ENCODE measurements around the gene ACOX1. TPM values are rescaled to one million over a fixed set of nuclear protein-coding genes. Genes with fewer than 3 reads are reported as not detected.

ACOX1 gene
- total RNA-seq, 2 experiments from 2014 or later, result 14.5 to 17.9 TPM

DNA sequence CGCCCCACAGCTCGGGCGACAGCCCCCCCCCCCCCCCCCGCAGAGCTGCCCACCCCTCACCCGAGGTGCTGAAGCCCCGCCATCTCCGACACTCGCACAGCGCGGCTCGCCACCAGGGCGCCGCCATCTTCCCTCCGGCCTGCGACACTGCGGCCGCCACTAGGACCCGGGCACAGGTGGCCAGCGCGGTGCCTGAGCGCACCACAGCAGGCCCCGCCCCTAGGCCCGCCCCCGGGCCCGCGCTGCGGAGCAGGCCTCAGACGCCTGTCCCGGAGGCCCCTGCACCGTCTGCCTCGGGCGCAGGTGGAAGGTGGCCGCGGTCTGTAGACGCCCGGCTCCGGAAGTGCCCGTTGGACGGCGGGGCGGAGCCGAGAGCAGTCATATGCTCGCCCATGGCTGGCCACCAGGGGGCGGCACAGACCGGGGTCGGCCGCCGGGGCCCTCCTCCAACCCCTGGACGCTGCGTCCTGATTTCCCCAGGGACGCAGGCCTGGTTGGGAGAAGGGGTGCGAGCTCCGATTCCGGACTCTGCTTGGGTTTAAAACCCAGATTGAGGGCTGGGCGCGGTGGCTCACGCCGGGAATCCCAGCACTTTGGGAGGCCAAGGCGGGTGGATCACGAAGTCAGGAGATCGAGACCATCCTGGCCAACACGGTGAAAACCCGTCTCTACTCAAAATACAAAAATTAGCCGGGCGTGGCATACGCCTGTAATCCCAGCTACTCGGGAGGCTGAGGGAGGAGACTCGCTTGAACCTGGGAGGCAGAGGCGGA lies 74.0 kb downstream of the ACOX1 start, which contains the start of gene MRPL38:
Gene MRPL38 (minus strand): TSS at position 136 of the 773 bp plus-strand sequence. CDS start 9 bp downstream, at position 127.
- CTCF ChIA-PET, result interaction anchor here (0.7 to 1.8 kb wide), 7 partner anchors 9 to 151 kb away, joined by 3 to 13 read pairs (median 5); partner anchors contain the start of genes TRIM65 and WBP2
- TF ChIP-seq, protein P1, sequence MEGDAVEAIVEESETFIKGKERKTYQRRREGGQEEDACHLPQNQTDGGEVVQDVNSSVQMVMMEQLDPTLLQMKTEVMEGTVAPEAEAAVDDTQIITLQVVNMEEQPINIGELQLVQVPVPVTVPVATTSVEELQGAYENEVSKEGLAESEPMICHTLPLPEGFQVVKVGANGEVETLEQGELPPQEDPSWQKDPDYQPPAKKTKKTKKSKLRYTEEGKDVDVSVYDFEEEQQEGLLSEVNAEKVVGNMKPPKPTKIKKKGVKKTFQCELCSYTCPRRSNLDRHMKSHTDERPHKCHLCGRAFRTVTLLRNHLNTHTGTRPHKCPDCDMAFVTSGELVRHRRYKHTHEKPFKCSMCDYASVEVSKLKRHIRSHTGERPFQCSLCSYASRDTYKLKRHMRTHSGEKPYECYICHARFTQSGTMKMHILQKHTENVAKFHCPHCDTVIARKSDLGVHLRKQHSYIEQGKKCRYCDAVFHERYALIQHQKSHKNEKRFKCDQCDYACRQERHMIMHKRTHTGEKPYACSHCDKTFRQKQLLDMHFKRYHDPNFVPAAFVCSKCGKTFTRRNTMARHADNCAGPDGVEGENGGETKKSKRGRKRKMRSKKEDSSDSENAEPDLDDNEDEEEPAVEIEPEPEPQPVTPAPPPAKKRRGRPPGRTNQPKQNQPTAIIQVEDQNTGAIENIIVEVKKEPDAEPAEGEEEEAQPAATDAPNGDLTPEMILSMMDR (IDR thresholded peaks at IDR 0.05), result peak; percentile 99
- H3K27ac ChIP-seq (ENCODE audit: low read depth in 1 of 2, low read length in 2 of 2), result peak within 1 kb of the TSS; percentile 73 to 76
- H3K27me3 ChIP-seq (ENCODE audit: control insufficient read depth in 1 of 2, insufficient read depth in 2 of 2, low read length in 2 of 2), result no peaks in the 10 kb centered on the region
- Mint-ChIP-seq H3K27me3 (no peaks in the 10 kb centered on the region), H3K36me3 (ENCODE audit: low read depth) (peaks cover 24% of the 10 kb centered on the region), H3K9me3 (no peaks in the 10 kb centered on the region), H3K4me3 (peak within 1 kb of the TSS; percentile 94), H3K27ac (peak within 1 kb of the TSS; percentile 85), H3K4me1 (ENCODE audit: low read depth) (no peaks in the 10 kb centered on the region)
- H3K4me3 ChIP-seq (ENCODE audit: low read length), result peak within 1 kb of the TSS; percentile 82
- peaks cover 23% of the 10 kb centered on the region for H3K36me3 ChIP-seq (ENCODE audit: insufficient read depth, low read length)
- POLR2A ChIA-PET, result interaction anchor here (0.6 to 4.5 kb wide), 10 partner anchors 8 to 125 kb away, joined by 3 to 44 read pairs (median 4); partner anchors contain the start of genes CDK3, FBF1, TRIM47 and TRIM65
- no peaks in the 10 kb centered on the region for H3K9me3 ChIP-seq (ENCODE audit: control insufficient read depth in 1 of 2, insufficient read depth in 1 of 2, low read length in 2 of 2)
- intact Hi-C loops (cut with DNase I, micrococcal nuclease), result loop anchor here (1.0 to 10.0 kb wide), 10 partner anchors 34 to 394 kb away; partner anchors contain the start of genes ACOX1 (in 1 of the 2), RECQL5 (in 1 of the 2), SAP30BP (in 1 of the 2) and TEN1 (in 1 of the 2)
- H3K4me1 ChIP-seq (ENCODE audit: insufficient read depth, low read length), result peaks cover 25% of the 10 kb centered on the region
- DNase-seq (peak; percentile 82 to 97 (median 92)), ATAC-seq (ENCODE audit: poor library complexity) (peak; percentile 95)

DNA sequence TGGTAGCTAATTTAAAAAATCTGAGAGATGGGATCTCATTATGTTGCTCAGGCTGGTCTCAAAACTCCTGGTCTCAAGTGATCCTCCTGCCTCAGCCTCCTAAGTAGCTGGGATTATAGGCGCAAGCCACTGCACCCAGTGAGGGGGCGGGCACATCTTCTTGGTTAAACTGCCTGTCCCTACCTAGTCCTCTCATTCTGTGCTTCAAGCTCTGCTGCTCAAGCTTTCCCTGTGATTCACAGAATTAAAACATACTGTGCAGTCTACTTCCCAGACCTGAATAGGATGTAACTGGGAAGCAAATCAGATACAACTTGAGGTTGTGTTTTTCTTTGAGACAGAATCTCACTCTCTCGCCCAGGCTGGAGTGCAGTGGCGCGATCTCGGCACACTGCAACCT lies 76.6 kb downstream of the ACOX1 start:
- Histone ChIP-seq H3K36me3 (ENCODE audit: insufficient read depth, low read length) (peaks cover 48% of the 10 kb centered on the region), H3K9me3 (ENCODE audit: control insufficient read depth in 1 of 2, insufficient read depth in 1 of 2, low read length in 2 of 2) (no peaks in the 10 kb centered on the region), H3K4me3 (ENCODE audit: low read length) (no peak overlapping the region), H3K27ac (ENCODE audit: low read depth in 1 of 2, low read length in 2 of 2) (no peak overlapping the region), H3K4me1 (ENCODE audit: insufficient read depth, low read length) (peaks cover 27% of the 10 kb centered on the region), H3K27me3 (ENCODE audit: control insufficient read depth in 1 of 2, insufficient read depth in 2 of 2, low read length in 2 of 2) (no peaks in the 10 kb centered on the region)
- TF ChIP-seq, protein P1 (IDR thresholded peaks at IDR 0.05), result no peak
- no peaks in the 10 kb centered on the region for H3K9me3 Mint-ChIP-seq
- peaks cover 48% of the 10 kb centered on the region for H3K36me3 Mint-ChIP-seq (ENCODE audit: low read depth)
- H3K4me3 Mint-ChIP-seq, result peak overlapping the region; percentile 38
- DNase-seq (no peak), ATAC-seq (ENCODE audit: poor library complexity) (no peak)
- H3K4me1 Mint-ChIP-seq (ENCODE audit: low read depth), result peaks cover 4% of the 10 kb centered on the region
- intact Hi-C loops (cut with DNase I, micrococcal nuclease), result loop anchor here (5.0 to 10.0 kb wide), 3 partner anchors 140 to 392 kb away; partner anchors contain the start of genes RECQL5 (in 1 of the 2) and SAP30BP (in 1 of the 2)
- no peaks in the 10 kb centered on the region for H3K27me3 Mint-ChIP-seq
- POLR2A ChIA-PET, result interaction anchor here (0.7 to 4.5 kb wide), 2 partner anchors 47 to 118 kb away, joined by 3 to 44 read pairs; partner anchors contain the start of gene WBP2
- no peak overlapping the region for H3K27ac Mint-ChIP-seq
- CTCF ChIA-PET, result interaction anchor here (0.9 kb wide), 1 partner anchor 47 kb away, joined by 3 read pairs; the partner anchor contains the start of gene WBP2

DNA sequence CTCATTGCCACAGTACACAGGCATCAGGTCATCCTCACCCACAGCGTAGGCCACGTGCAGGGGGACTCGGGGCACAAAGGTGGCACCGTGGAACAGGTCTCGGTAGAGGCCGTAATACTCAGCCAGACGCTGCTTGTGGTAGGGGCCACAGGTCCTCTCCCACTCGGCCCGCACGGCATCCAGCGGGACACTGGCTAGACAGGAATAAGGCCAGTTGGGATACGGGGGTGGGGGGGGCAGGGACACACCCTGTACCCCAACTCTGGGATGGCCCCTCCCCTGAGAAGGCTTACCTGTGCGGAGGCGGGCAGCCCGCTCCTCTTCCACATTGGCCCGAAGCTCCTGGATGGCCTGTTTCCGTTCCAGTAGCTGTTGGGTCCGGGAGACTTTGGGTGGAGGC lies 77.2 kb downstream of the ACOX1 start:
- no peaks in the 10 kb centered on the region for H3K27me3 ChIP-seq (ENCODE audit: control insufficient read depth in 1 of 2, insufficient read depth in 2 of 2, low read length in 2 of 2)
- POLR2A ChIA-PET, result interaction anchor here (4.5 kb wide), 1 partner anchor 46 kb away, joined by 44 read pairs; the partner anchor contains the start of gene WBP2
- ATAC-seq (ENCODE audit: poor library complexity), result no peak
- no peak overlapping the region for H3K27ac Mint-ChIP-seq
- no peak overlapping the region for H3K4me3 ChIP-seq (ENCODE audit: low read length)
- H3K4me3 Mint-ChIP-seq, result no peak overlapping the region
- no peak for DNase-seq
- H3K27ac ChIP-seq (ENCODE audit: low read depth in 1 of 2, low read length in 2 of 2), result no peak overlapping the region
- no peaks in the 10 kb centered on the region for H3K9me3 Mint-ChIP-seq
- H3K36me3 ChIP-seq (ENCODE audit: insufficient read depth, low read length), result peaks cover 48% of the 10 kb centered on the region
- intact Hi-C loops (cut with DNase I, micrococcal nuclease), result loop anchor here (5.0 to 10.0 kb wide), 3 partner anchors 139 to 393 kb away; partner anchors contain the start of genes RECQL5 (in 1 of the 2) and SAP30BP (in 1 of the 2)
- H3K27me3 Mint-ChIP-seq, result no peaks in the 10 kb centered on the region
- peaks cover 5% of the 10 kb centered on the region for H3K4me1 Mint-ChIP-seq (ENCODE audit: low read depth)
- peaks cover 32% of the 10 kb centered on the region for H3K4me1 ChIP-seq (ENCODE audit: insufficient read depth, low read length)
- TF ChIP-seq, protein P1 (IDR thresholded peaks at IDR 0.05), result no peak
- no peaks in the 10 kb centered on the region for H3K9me3 ChIP-seq (ENCODE audit: control insufficient read depth in 1 of 2, insufficient read depth in 1 of 2, low read length in 2 of 2)
- H3K36me3 Mint-ChIP-seq (ENCODE audit: low read depth), result peaks cover 48% of the 10 kb centered on the region
- CTCF ChIA-PET, result interaction anchor here (0.9 kb wide), 1 partner anchor 47 kb away, joined by 3 read pairs; the partner anchor contains the start of gene WBP2

Data from CD4-positive, alpha-beta T cell (primary cell).